ENCODE data around the gene CENPP.

- no peak for TF ChIP-seq GATA2 (IDR thresholded peaks at IDR 0.05; ENCODE audit: low read depth, low read length)
- TF ChIP-seq GATA3 (IDR thresholded peaks at IDR 0.05; ENCODE audit: low read depth, low read length) = no peak
Measured at GRCh38 chr9:92614763-92615461, 289.2 kb downstream of the CENPP start.

Measured in SH-SY5Y (cell line).